Stomach (tissue), 4 donors: Measurements from ENCODE around the gene FOXO3.

Experiments used
- POLR2AphosphoS5 ChIP-seq, 3 donors: sonication (generic); formaldehyde crosslinking; IDR thresholded peaks; one replicate each; pipeline ENCODE4 v1.6.1; 2016; ENCODE audit warnings: antibody characterized with exemption in 3 of 3
- TF ChIP-seq, protein P1 (sequence below), 7 experiments: fragments of 450-650 bp in 4 of 7; fragments of 200-600 bp in 3 of 7; sonication (generic) in 3 of 7; IDR thresholded peaks; one replicate each; pipeline ENCODE4 v1.5.1; 2016 to 2019; ENCODE audit warnings: antibody characterized with exemption in 7 of 7, control low read depth in 2 of 7, mild to moderate bottlenecking in 1 of 7

DNA sequence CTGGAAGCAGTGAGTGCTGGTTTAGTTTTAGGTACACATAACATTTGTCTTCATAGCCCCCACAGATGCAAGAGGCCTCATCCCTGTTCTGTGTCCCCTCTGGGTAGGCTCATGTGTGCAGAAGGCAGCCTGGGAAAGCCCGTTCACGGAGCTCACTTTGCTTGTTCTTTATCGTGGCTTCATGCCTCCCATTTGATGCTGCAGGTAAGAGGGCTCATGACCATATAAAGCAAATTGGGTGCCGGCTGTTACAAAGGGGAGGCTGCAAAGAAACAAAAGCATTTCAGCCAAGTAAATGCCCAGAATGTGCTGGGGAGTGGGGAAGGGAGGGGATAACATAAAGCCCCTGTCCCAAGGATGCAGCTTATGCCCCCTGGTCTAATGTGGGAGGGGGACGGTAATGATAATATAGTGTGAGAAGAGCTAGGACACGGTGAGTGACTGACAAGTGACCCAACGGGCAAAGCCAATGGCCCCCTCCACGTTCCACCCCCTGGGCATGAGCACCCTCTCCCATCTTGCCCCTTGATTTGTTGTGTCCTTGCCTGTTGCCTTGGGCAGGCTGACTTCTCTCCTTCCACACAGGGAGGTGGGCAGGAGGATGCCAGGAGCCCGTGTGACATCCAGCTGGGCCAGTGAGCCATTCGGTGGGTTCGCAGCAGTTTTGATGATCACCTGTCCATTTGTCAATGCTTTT lies 138.0 kb downstream of the FOXO3 start:
- TF ChIP-seq, protein P1, sequence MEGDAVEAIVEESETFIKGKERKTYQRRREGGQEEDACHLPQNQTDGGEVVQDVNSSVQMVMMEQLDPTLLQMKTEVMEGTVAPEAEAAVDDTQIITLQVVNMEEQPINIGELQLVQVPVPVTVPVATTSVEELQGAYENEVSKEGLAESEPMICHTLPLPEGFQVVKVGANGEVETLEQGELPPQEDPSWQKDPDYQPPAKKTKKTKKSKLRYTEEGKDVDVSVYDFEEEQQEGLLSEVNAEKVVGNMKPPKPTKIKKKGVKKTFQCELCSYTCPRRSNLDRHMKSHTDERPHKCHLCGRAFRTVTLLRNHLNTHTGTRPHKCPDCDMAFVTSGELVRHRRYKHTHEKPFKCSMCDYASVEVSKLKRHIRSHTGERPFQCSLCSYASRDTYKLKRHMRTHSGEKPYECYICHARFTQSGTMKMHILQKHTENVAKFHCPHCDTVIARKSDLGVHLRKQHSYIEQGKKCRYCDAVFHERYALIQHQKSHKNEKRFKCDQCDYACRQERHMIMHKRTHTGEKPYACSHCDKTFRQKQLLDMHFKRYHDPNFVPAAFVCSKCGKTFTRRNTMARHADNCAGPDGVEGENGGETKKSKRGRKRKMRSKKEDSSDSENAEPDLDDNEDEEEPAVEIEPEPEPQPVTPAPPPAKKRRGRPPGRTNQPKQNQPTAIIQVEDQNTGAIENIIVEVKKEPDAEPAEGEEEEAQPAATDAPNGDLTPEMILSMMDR (IDR thresholded peaks at IDR 0.05): no peak
- TF ChIP-seq POLR2AphosphoS5 (IDR thresholded peaks at IDR 0.05): no peak
